GM12878 (cell line): Measurements from ENCODE around the gene IQGAP2.

Source experiments
- BCL11A ChIP-seq: IDR thresholded peaks from 2 replicates; pipeline ENCODE4 v1.6.1; 2011; ENCODE audit warnings: low read depth, low read length
- EP300 ChIP-seq, 2 experiments: fragments of 150-350 bp in 1 of 2; IDR thresholded peaks; 2 replicates each; pipeline ENCODE4 v1.6.1; 2011 to 2012; ENCODE audit warnings: low read depth in 2 of 2, low read length in 2 of 2, borderline replicate concordance in 1 of 2, improper control_type of control experiment in 1 of 2, inconsistent platforms in 1 of 2; ENCODE audit not compliant: control insufficient read depth in 1 of 2
- MYC ChIP-seq: IDR thresholded peaks from 2 replicates; pipeline ENCODE4 v1.6.1; 2011; ENCODE audit warnings: mild to moderate bottlenecking, low read length, moderate library complexity, inconsistent platforms; ENCODE audit not compliant: insufficient read depth, insufficient replicate concordance, insufficient read length, severe bottlenecking
- POLR2A ChIP-seq: IDR thresholded peaks from 2 replicates; pipeline ENCODE4 v1.6.1; 2011; ENCODE audit warnings: low read depth, mild to moderate bottlenecking, low read length
- RCOR1 ChIP-seq: conservative IDR thresholded peaks from 2 replicates; pipeline ENCODE4 v1.6.1; 2012; ENCODE audit warnings: low read depth, low read length, improper control_type of control experiment
- YY1 ChIP-seq: IDR thresholded peaks from 2 replicates; pipeline ENCODE4 v1.6.1; 2011; ENCODE audit warnings: low read depth, mild to moderate bottlenecking, low read length
- TF ChIP-seq, protein P1 (sequence below), 3 experiments: IDR thresholded peaks in 2 of 3; conservative IDR thresholded peaks in 1 of 3; 2 replicates each; pipeline ENCODE4 v1.5.1; 2011; ENCODE audit warnings: low read depth in 3 of 3, low read length in 3 of 3, mild to moderate bottlenecking in 3 of 3, control low read depth in 2 of 3, moderate library complexity in 2 of 3, inconsistent platforms in 1 of 3, mixed read lengths in 1 of 3; ENCODE audit not compliant: control insufficient read depth in 2 of 3, insufficient read depth in 1 of 3; ENCODE audit errors: extremely low read depth in 1 of 3

DNA sequence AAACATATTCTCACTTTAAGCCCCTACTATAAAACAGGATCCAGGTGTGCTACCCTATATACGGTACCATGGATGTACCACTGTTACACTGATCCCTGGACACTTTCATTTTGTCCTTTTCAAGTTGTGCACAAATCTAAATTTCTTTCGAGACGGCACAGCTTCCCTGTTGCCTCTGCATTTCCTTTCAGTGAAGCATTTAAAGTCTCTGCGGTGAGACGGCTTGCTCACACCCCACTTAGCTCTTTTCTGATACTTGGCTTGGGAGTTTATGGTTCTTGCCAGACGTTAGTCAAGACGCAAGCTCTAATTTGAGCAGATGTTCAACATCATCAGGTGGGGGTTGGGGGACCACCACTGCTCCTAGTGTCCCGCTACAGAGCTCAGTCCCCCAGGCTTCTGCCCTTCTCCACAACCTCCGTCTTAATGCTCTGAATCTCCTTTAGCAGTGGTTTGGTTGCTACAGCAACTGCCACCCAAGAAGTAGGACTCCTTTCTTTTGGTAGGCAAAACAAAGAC is 204.3 kb downstream of the IQGAP2 start:
- TF ChIP-seq, protein P1, sequence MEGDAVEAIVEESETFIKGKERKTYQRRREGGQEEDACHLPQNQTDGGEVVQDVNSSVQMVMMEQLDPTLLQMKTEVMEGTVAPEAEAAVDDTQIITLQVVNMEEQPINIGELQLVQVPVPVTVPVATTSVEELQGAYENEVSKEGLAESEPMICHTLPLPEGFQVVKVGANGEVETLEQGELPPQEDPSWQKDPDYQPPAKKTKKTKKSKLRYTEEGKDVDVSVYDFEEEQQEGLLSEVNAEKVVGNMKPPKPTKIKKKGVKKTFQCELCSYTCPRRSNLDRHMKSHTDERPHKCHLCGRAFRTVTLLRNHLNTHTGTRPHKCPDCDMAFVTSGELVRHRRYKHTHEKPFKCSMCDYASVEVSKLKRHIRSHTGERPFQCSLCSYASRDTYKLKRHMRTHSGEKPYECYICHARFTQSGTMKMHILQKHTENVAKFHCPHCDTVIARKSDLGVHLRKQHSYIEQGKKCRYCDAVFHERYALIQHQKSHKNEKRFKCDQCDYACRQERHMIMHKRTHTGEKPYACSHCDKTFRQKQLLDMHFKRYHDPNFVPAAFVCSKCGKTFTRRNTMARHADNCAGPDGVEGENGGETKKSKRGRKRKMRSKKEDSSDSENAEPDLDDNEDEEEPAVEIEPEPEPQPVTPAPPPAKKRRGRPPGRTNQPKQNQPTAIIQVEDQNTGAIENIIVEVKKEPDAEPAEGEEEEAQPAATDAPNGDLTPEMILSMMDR (IDR thresholded peaks at IDR 0.05 in 2 of 3, conservative IDR thresholded peaks at IDR 0.05 in 1 of 3; ENCODE audit: control insufficient read depth in 2 of 3, extremely low read depth in 1 of 3, insufficient read depth in 1 of 3, low read depth in 3 of 3, low read length in 3 of 3): no peak
- TF ChIP-seq MYC (no peak), POLR2A (no peak), YY1 (no peak), EP300 (IDR thresholded peaks at IDR 0.05; ENCODE audit: borderline replicate concordance in 1 of 2, control insufficient read depth in 1 of 2, low read depth in 2 of 2, low read length in 2 of 2) (no peak), BCL11A (no peak), RCOR1 (no peak)
